Measurements from ENCODE around the gene CTSG. TPM values are rescaled to one million over a fixed set of nuclear protein-coding genes. Genes with fewer than 3 reads are reported as not detected.
"Not testable (repeated sequence)": the region's sequence is repeated elsewhere in the genome, so short reads cannot be mapped to it uniquely, and the experiment has no call there.

CTSG gene
- total RNA-seq, 1 donor from 2014 or later, result 9.4 TPM

GRCh38 chr14:24542346-24542936, 33.6 kb downstream of the CTSG start:
- no peak for DNase-seq (ENCODE audit: low spot score)

- DNase-seq (ENCODE audit: low spot score), result no peak
Measured at GRCh38 chr14:24535737-24536136, 40.3 kb downstream of the CTSG start.

- no peak for DNase-seq (ENCODE audit: low spot score)
Measured at GRCh38 chr14:24534286-24534685, 41.8 kb downstream of the CTSG start.

- DNase-seq (ENCODE audit: low spot score), result not testable (repeated sequence)
Measured at GRCh38 chr14:24525877-24526620, 50.0 kb downstream of the CTSG start.

Other genes starting within 250 kb of the CTSG start
- 8.2 TPM for gene ADCY4, start 241.2 kb downstream of the CTSG start, total RNA-seq (ENCODE audit: insufficient read depth, low replicate concordance)
- gene RIPK3, start 236.3 kb downstream of the CTSG start, total RNA-seq (ENCODE audit: insufficient read depth, low replicate concordance), result 5.3 TPM
- gene NFATC4, start 208.1 kb downstream of the CTSG start, total RNA-seq (ENCODE audit: insufficient read depth, low replicate concordance), result 40.0 TPM
- gene NYNRIN, start 177.2 kb downstream of the CTSG start, total RNA-seq (ENCODE audit: insufficient read depth, low replicate concordance), result 30.8 TPM
- 4.1 TPM for gene CBLN3, start 146.6 kb downstream of the CTSG start, total RNA-seq (ENCODE audit: insufficient read depth, low replicate concordance)
- 80.2 TPM for gene KHNYN, start 146.3 kb downstream of the CTSG start, total RNA-seq (ENCODE audit: insufficient read depth, low replicate concordance)
- 11.1 TPM for gene SDR39U1, start 133.5 kb downstream of the CTSG start, total RNA-seq (ENCODE audit: insufficient read depth, low replicate concordance)
- not detected for gene CMA1, start 68.0 kb downstream of the CTSG start, total RNA-seq (ENCODE audit: insufficient read depth, low replicate concordance)
- gene GZMH, start 33.4 kb upstream of the CTSG start, total RNA-seq (ENCODE audit: insufficient read depth, low replicate concordance), result not detected
- gene GZMB, start 57.9 kb upstream of the CTSG start, total RNA-seq (ENCODE audit: insufficient read depth, low replicate concordance), result 0.96 TPM